WERI-Rb-1 (cell line): ENCODE results near the gene KCTD21.

Source experiments
- DNase-seq: peaks from one replicate; pipeline ENCODE4 v3.0.0-alpha.2; 2020
- H3K27ac ChIP-seq: fragments of 250-450 bp; sonication (Bioruptor Pico); 2 replicates; pipeline ENCODE4 v1.5.1; 2020; ENCODE audit warnings: mild to moderate bottlenecking, moderate library complexity
- H3K27me3 ChIP-seq: fragments of 250-450 bp; sonication (Bioruptor Pico); 2 replicates; pipeline ENCODE4 v1.5.1; 2021; ENCODE audit warnings: mild to moderate bottlenecking, low read depth, moderate library complexity; ENCODE audit not compliant: insufficient read depth, severe bottlenecking
- H3K36me3 ChIP-seq: fragments of 250-450 bp; sonication (Bioruptor Pico); 2 replicates; pipeline ENCODE4 v1.5.1; 2020; ENCODE audit warnings: mild to moderate bottlenecking, moderate library complexity
- H3K4me3 ChIP-seq: 2 replicates; pipeline ENCODE4 v1.5.1; 2011; ENCODE audit warnings: low read depth, mild to moderate bottlenecking, control low read depth, low read length
- H3K9me3 ChIP-seq: fragments of 250-450 bp; sonication (Bioruptor Pico); 2 replicates; pipeline ENCODE4 v1.5.1; 2021; ENCODE audit warnings: mild to moderate bottlenecking, moderate library complexity; ENCODE audit not compliant: severe bottlenecking
- CTCF ChIP-seq: IDR thresholded peaks from 2 replicates; pipeline ENCODE4 v1.5.1; 2011; ENCODE audit warnings: low read depth, mild to moderate bottlenecking, control low read depth, inconsistent platforms, low read length

The KCTD21 gene

GRCh38 chr11:78170874-78171549, 17.4 kb downstream of the KCTD21 start:
- no peaks in the 10 kb centered on the region for H3K27me3 ChIP-seq
- no peak overlapping the region for H3K27ac ChIP-seq
- peaks cover 3% of the 10 kb centered on the region for H3K9me3 ChIP-seq
- no peak overlapping the region for H3K4me3 ChIP-seq
- no peak for TF ChIP-seq CTCF
- no peaks in the 10 kb centered on the region; the same call in 1 of the 2 replicates for H3K36me3 ChIP-seq
- no peak for DNase-seq

GRCh38 chr11:78170413-78170812, 18.0 kb downstream of the KCTD21 start:
- Histone ChIP-seq H3K27ac (no peak overlapping the region), H3K4me3 (no peak overlapping the region), H3K9me3 (peaks cover 3% of the 10 kb centered on the region), H3K27me3 (no peaks in the 10 kb centered on the region), H3K36me3 (no peaks in the 10 kb centered on the region; the same call in 1 of the 2 replicates)
- no peak for DNase-seq
- TF ChIP-seq CTCF: no peak

GRCh38 chr11:78168539-78169477, 19.6 kb downstream of the KCTD21 start:
- 0 out of 2 replicates have a peak overlapping the region, but pooled peaks have one; percentile 6 for H3K27ac ChIP-seq
- H3K36me3 ChIP-seq: no peaks in the 10 kb centered on the region; the same call in 1 of the 2 replicates
- no peak for TF ChIP-seq CTCF
- H3K9me3 ChIP-seq: peaks cover 3% of the 10 kb centered on the region
- no peak for DNase-seq
- H3K27me3 ChIP-seq: no peaks in the 10 kb centered on the region
- no peak overlapping the region for H3K4me3 ChIP-seq

- Histone ChIP-seq H3K9me3 (peaks cover 3% of the 10 kb centered on the region), H3K36me3 (no peaks in the 10 kb centered on the region), H3K27ac (no peak overlapping the region), H3K4me3 (no peak overlapping the region), H3K27me3 (no peaks in the 10 kb centered on the region)
- TF ChIP-seq CTCF: no peak
- DNase-seq: no peak
Observed at GRCh38 chr11:78166855-78167469, 21.5 kb downstream of the KCTD21 start.

GRCh38 chr11:78164471-78164870, 24.0 kb downstream of the KCTD21 start:
- DNase-seq: no peak
- TF ChIP-seq CTCF: no peak
- Histone ChIP-seq H3K4me3 (no peak overlapping the region), H3K36me3 (no peaks in the 10 kb centered on the region), H3K9me3 (peaks cover 3% of the 10 kb centered on the region), H3K27me3 (no peaks in the 10 kb centered on the region), H3K27ac (no peak overlapping the region)
